Panc1 (cell line): ENCODE results near the gene SMARCB1. TPM values are rescaled to one million over a fixed set of nuclear protein-coding genes. Genes with fewer than 3 reads are reported as not detected.

Experiments used
- ATAC-seq: fragments of 200-7000 bp; cut with Tn5 transposase; 2 replicates; pipeline ENCODE4 v1.9.1; 2020; ENCODE audit warnings: mild to moderate bottlenecking, moderate library complexity
- BruUV-seq: library from RNA; stranded (reverse); fragments of 400-500 nt; replicated peaks from 2 replicates; lab custom pipeline; 2021; lab: Mats Ljungman, UMichigan
- CTCF ChIA-PET: fragments of 300-600 bp; sonication (Branson Sonifier 250); formaldehyde crosslinking; loops from one replicate; lab custom pipeline; 2022; ENCODE audit warnings: antibody characterized with exemption; lab: Charles Lee
- POLR2A ChIA-PET: fragments of 300-600 bp; sonication (Branson Sonifier 250); formaldehyde crosslinking; loops from one replicate; lab custom pipeline; 2022; ENCODE audit warnings: antibody characterized with exemption; lab: Charles Lee
- DNase-seq: peaks from one replicate; pipeline ENCODE4 v3.0.0-alpha.2; 2010; ENCODE audit warnings: low read depth, low spot score
- H3K27ac ChIP-seq: 2 replicates; pipeline ENCODE4 v1.5.1; 2011; ENCODE audit warnings: mild to moderate bottlenecking, low read length, inconsistent platforms
- H3K27me3 ChIP-seq: fragments of 200-500 bp; sonication (Bioruptor generic); 2 replicates; pipeline ENCODE4 v1.6.0; 2014; ENCODE audit warnings: low read length, inconsistent platforms; ENCODE audit not compliant: control insufficient read depth, insufficient read depth
- H3K36me3 ChIP-seq: fragments of 200-500 bp; sonication (Bioruptor generic); 2 replicates; pipeline ENCODE4 v1.5.1; 2014; ENCODE audit warnings: inconsistent platforms, mild to moderate bottlenecking, low read length, moderate library complexity; ENCODE audit not compliant: control insufficient read depth, insufficient read depth
- H3K4me1 ChIP-seq: 2 replicates; pipeline ENCODE4 v1.5.1; 2011; ENCODE audit warnings: inconsistent platforms, mild to moderate bottlenecking, low read length, moderate library complexity; ENCODE audit not compliant: control insufficient read depth, insufficient read depth
- H3K4me3 ChIP-seq, 2 experiments: 2 replicates each; pipeline ENCODE4 v1.5.1; 2011 to 2012; ENCODE audit warnings: low read depth in 2 of 2, low read length in 2 of 2, mild to moderate bottlenecking in 2 of 2, inconsistent platforms in 1 of 2, moderate library complexity in 1 of 2
- H3K9me3 ChIP-seq: fragments of 200-500 bp; sonication (Bioruptor generic); 2 replicates; pipeline ENCODE4 v1.5.1; 2014; ENCODE audit warnings: low read depth, mild to moderate bottlenecking, inconsistent platforms, low read length, moderate library complexity; ENCODE audit not compliant: control insufficient read depth, insufficient read depth
- POLR2AphosphoS5 ChIP-seq: IDR thresholded peaks from 2 replicates; pipeline ENCODE4 v1.6.1; 2012; ENCODE audit warnings: mild to moderate bottlenecking, low read depth, low read length, moderate library complexity
- SIN3A ChIP-seq: IDR thresholded peaks from 2 replicates; pipeline ENCODE4 v1.6.1; 2012; ENCODE audit warnings: low read depth, mild to moderate bottlenecking, low read length, moderate library complexity, borderline replicate concordance; ENCODE audit not compliant: insufficient read depth
- TCF7L2 ChIP-seq: IDR thresholded peaks from 2 replicates; pipeline ENCODE4 v1.6.1; 2011; ENCODE audit warnings: mild to moderate bottlenecking, low read depth, low read length, inconsistent platforms
- in situ Hi-C: cut with HindIII; loops from 2 replicates; pipeline ENCODE4 v1.10.0; 2016; ENCODE audit warnings: low sequenced_read_pairs, low pct_unique_long_range_greater_than_20kb
- intact Hi-C: fragments of 100-400 bp; cut with micrococcal nuclease; formaldehyde crosslinking; loops from one replicate; pipeline ENCODE4 v1.10.0; 2022; ENCODE audit not compliant: unreplicated experiment
- total RNA-seq: library from RNA; stranded (reverse); gene quantifications from one replicate; pipeline ENCODE4 v1.2.1, GENCODE V29; 2021; ENCODE audit not compliant: unreplicated experiment
- TF ChIP-seq, protein P1 (sequence below), 2 experiments: IDR thresholded peaks; 2 replicates each; pipeline ENCODE4 v1.6.1; 2011 to 2012; ENCODE audit warnings: low read depth in 2 of 2, control low read depth in 1 of 2, low read length in 1 of 2, mild to moderate bottlenecking in 1 of 2, moderate library complexity in 1 of 2; ENCODE audit not compliant: insufficient read depth in 1 of 2
- TF ChIP-seq, protein P2 (sequence below): fragments of 450-650 bp; IDR thresholded peaks from 2 replicates; pipeline ENCODE4 v1.5.1; 2017; ENCODE audit warnings: mild to moderate bottlenecking

The SMARCB1 gene
- total RNA-seq, 1 experiment from 2014 or later, result 70.2 TPM

GRCh38 chr22:23878219-23878618, 91.5 kb downstream of the SMARCB1 start:
- in situ Hi-C loops, result no loop called here
- no peaks in the 10 kb centered on the region for H3K9me3 ChIP-seq
- TF ChIP-seq, protein P1, sequence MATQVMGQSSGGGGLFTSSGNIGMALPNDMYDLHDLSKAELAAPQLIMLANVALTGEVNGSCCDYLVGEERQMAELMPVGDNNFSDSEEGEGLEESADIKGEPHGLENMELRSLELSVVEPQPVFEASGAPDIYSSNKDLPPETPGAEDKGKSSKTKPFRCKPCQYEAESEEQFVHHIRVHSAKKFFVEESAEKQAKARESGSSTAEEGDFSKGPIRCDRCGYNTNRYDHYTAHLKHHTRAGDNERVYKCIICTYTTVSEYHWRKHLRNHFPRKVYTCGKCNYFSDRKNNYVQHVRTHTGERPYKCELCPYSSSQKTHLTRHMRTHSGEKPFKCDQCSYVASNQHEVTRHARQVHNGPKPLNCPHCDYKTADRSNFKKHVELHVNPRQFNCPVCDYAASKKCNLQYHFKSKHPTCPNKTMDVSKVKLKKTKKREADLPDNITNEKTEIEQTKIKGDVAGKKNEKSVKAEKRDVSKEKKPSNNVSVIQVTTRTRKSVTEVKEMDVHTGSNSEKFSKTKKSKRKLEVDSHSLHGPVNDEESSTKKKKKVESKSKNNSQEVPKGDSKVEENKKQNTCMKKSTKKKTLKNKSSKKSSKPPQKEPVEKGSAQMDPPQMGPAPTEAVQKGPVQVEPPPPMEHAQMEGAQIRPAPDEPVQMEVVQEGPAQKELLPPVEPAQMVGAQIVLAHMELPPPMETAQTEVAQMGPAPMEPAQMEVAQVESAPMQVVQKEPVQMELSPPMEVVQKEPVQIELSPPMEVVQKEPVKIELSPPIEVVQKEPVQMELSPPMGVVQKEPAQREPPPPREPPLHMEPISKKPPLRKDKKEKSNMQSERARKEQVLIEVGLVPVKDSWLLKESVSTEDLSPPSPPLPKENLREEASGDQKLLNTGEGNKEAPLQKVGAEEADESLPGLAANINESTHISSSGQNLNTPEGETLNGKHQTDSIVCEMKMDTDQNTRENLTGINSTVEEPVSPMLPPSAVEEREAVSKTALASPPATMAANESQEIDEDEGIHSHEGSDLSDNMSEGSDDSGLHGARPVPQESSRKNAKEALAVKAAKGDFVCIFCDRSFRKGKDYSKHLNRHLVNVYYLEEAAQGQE (IDR thresholded peaks at IDR 0.05; ENCODE audit: insufficient read depth in 1 of 2, low read depth in 2 of 2, low read length in 1 of 2), result no peak
- TF ChIP-seq SIN3A (no peak), POLR2AphosphoS5 (no peak), TCF7L2 (no peak)
- TF ChIP-seq, protein P2, sequence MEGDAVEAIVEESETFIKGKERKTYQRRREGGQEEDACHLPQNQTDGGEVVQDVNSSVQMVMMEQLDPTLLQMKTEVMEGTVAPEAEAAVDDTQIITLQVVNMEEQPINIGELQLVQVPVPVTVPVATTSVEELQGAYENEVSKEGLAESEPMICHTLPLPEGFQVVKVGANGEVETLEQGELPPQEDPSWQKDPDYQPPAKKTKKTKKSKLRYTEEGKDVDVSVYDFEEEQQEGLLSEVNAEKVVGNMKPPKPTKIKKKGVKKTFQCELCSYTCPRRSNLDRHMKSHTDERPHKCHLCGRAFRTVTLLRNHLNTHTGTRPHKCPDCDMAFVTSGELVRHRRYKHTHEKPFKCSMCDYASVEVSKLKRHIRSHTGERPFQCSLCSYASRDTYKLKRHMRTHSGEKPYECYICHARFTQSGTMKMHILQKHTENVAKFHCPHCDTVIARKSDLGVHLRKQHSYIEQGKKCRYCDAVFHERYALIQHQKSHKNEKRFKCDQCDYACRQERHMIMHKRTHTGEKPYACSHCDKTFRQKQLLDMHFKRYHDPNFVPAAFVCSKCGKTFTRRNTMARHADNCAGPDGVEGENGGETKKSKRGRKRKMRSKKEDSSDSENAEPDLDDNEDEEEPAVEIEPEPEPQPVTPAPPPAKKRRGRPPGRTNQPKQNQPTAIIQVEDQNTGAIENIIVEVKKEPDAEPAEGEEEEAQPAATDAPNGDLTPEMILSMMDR, result no peak
- no peaks in the 10 kb centered on the region; the same call in 1 of the 2 replicates for H3K36me3 ChIP-seq
- no peak for DNase-seq
- H3K4me1 ChIP-seq, result no peaks in the 10 kb centered on the region
- BruUV-seq, result no TSS peak
- POLR2A ChIA-PET, result no interaction called here
- H3K4me3 ChIP-seq, result no peak overlapping the region
- H3K27me3 ChIP-seq, result no peaks in the 10 kb centered on the region
- H3K27ac ChIP-seq, result no peak overlapping the region
- CTCF ChIA-PET, result no interaction called here
- intact Hi-C loops, result no loop called here
- no peak for ATAC-seq

- Histone ChIP-seq H3K36me3 (no peaks in the 10 kb centered on the region), H3K4me3 (no peak overlapping the region), H3K9me3 (no peaks in the 10 kb centered on the region), H3K27me3 (no peaks in the 10 kb centered on the region), H3K27ac (no peak overlapping the region), H3K4me1 (no peaks in the 10 kb centered on the region)
- in situ Hi-C loops (no loop called here), intact Hi-C loops (no loop called here)
- TF ChIP-seq TCF7L2 (no peak), POLR2AphosphoS5 (no peak), SIN3A (no peak)
- TF ChIP-seq, protein P1 (IDR thresholded peaks at IDR 0.05; ENCODE audit: insufficient read depth in 1 of 2, low read depth in 2 of 2, low read length in 1 of 2), result no peak
- TF ChIP-seq, protein P2, result no peak
- ChIA-PET CTCF (no interaction called here), POLR2A (no interaction called here)
- no peak for ATAC-seq
- DNase-seq, result no peak
- no TSS peak for BruUV-seq
Measured at GRCh38 chr22:23882370-23882769, 95.6 kb downstream of the SMARCB1 start.
